Posterior vena cava (tissue), 2 donors: ENCODE data around the gene SAMD4B. TPM values are rescaled to one million over a fixed set of nuclear protein-coding genes. Genes with fewer than 3 reads are reported as not detected.
"Not testable (repeated sequence)": the region's sequence is repeated elsewhere in the genome, so short reads cannot be mapped to it uniquely, and the experiment has no call there.

Experiments used
- DNase-seq: peaks from one replicate; pipeline ENCODE4 v3.0.0-alpha.2; 2020; ENCODE audit warnings: low spot score
- intact Hi-C, 2 donors: fragments of 100-400 bp; cut with DNase I; formaldehyde crosslinking; loops; one replicate each; pipeline versions ENCODE4 v1.14.1 to v1.14.2; 2022 to 2023
- total RNA-seq, 2 donors: library from RNA; stranded (reverse); fragmentation: NEBNext Ultra II Directional; extraction: Animal tissue kit (Norgen Biotek cat#: 25700); gene quantifications; one replicate each; pipeline ENCODE4 v1.2.1, GENCODE V29; 2021
- donor health status: DM: yes; HTN: yes; CAD: no.
- donor health status: DM: yes; HTN: yes; CAD: no.

Gene SAMD4B
- total RNA-seq, 2 donors from 2014 or later: 74.5 to 119 TPM

- no peak for DNase-seq
- intact Hi-C loops: loop anchor here (5.0 to 10.0 kb wide), 3 partner anchors 208 to 505 kb away; partner anchors contain the start of gene FBXO17 (in 1 of the 2)
These were observed 12.3 kb upstream of the SAMD4B start for GRCh38 chr19:39329948-39330347.

GRCh38 chr19:39332293-39332692 is 9.9 kb upstream of the SAMD4B start:
- no peak for DNase-seq
- intact Hi-C loops: loop anchor here in 1 of 2 donors (10.0 kb wide), 1 partner anchor 507 kb away; no protein-coding TSS in a partner anchor

- DNase-seq: not testable (repeated sequence)
- intact Hi-C loops: loop anchor here in 1 of 2 donors (10.0 kb wide), 1 partner anchor 508 kb away; no protein-coding TSS in a partner anchor
These were observed 9.5 kb upstream of the SAMD4B start for GRCh38 chr19:39332738-39333137.

GRCh38 chr19:39333507-39333906 is 8.7 kb upstream of the SAMD4B start:
- intact Hi-C loops: loop anchor here in 1 of 2 donors (10.0 kb wide), 1 partner anchor 509 kb away; no protein-coding TSS in a partner anchor
- no peak for DNase-seq

GRCh38 chr19:39334444-39334976 is 7.7 kb upstream of the SAMD4B start:
- intact Hi-C loops: loop anchor here in 1 of 2 donors (10.0 kb wide), 1 partner anchor 510 kb away; no protein-coding TSS in a partner anchor
- no peak for DNase-seq

GRCh38 chr19:39335168-39335548 is 7.1 kb upstream of the SAMD4B start:
- intact Hi-C loops: loop anchor here in 1 of 2 donors (10.0 kb wide), 1 partner anchor 510 kb away; no protein-coding TSS in a partner anchor

GRCh38 chr19:39336483-39336882 is 5.7 kb upstream of the SAMD4B start:
- no peak for DNase-seq
- intact Hi-C loops: loop anchor here in 1 of 2 donors (10.0 kb wide), 1 partner anchor 512 kb away; no protein-coding TSS in a partner anchor

More at GRCh38 chr19:39335168-39335548, 7.1 kb upstream of the SAMD4B start:
- DNase-seq: no peak

GRCh38 chr19:39339674-39340073 is 2.5 kb upstream of the SAMD4B start:
- intact Hi-C loops: loop anchor here (10.0 kb wide), 2 partner anchors 95 to 515 kb away; partner anchors contain the start of gene RPS16 (in 1 of the 2)
- DNase-seq: no peak

- intact Hi-C loops: loop anchor here in 1 of 2 donors (10.0 kb wide), 1 partner anchor 95 kb away; the partner anchor contains the start of gene RPS16
- DNase-seq: not testable (repeated sequence)
These were observed 2.1 kb upstream of the SAMD4B start for GRCh38 chr19:39340156-39340555.

GRCh38 chr19:39341129-39341718 is 997 bp upstream of the SAMD4B start:
- no peak for DNase-seq
- intact Hi-C loops: loop anchor here in 1 of 2 donors (10.0 kb wide), 1 partner anchor 94 kb away; the partner anchor contains the start of gene RPS16

- intact Hi-C loops: loop anchor here in 1 of 2 donors (10.0 kb wide), 1 partner anchor 92 kb away; the partner anchor contains the start of gene RPS16
These were observed 555 bp downstream of the SAMD4B start for GRCh38 chr19:39342647-39343305.

GRCh38 chr19:39345956-39346355 is 3.7 kb downstream of the SAMD4B start:
- intact Hi-C loops: loop anchor here in 1 of 2 donors (10.0 kb wide), 1 partner anchor 89 kb away; the partner anchor contains the start of gene RPS16
- no peak for DNase-seq

More at GRCh38 chr19:39342647-39343305, 555 bp downstream of the SAMD4B start:
- no peak for DNase-seq

GRCh38 chr19:39347332-39348164 is 5.3 kb downstream of the SAMD4B start:
- intact Hi-C loops: loop anchor here in 1 of 2 donors (10.0 kb wide), 1 partner anchor 87 kb away; the partner anchor contains the start of gene RPS16
- no peak for DNase-seq

GRCh38 chr19:39349326-39349725 is 7.1 kb downstream of the SAMD4B start:
- intact Hi-C loops: loop anchor here in 1 of 2 donors (10.0 kb wide), 1 partner anchor 85 kb away; the partner anchor contains the start of gene RPS16
- DNase-seq: no peak

GRCh38 chr19:39350156-39350555 is 7.9 kb downstream of the SAMD4B start:
- DNase-seq: no peak
- intact Hi-C loops: no loop called here

GRCh38 chr19:39351537-39352064 is 9.4 kb downstream of the SAMD4B start:
- intact Hi-C loops: no loop called here
- DNase-seq: no peak

- intact Hi-C loops: no loop called here
- no peak for DNase-seq
These were observed 10.4 kb downstream of the SAMD4B start for GRCh38 chr19:39352381-39353255.
